ENCODE results near the gene C12orf57. TPM values are rescaled to one million over a fixed set of nuclear protein-coding genes. Genes with fewer than 3 reads are reported as not detected.

C12orf57 gene
- total and polyA plus RNA-seq, 2 donors (not counting 1 experiment from before 2014, with no cell fraction given), result 107 to 220 TPM

- H3K27me3 ChIP-seq (ENCODE audit: control insufficient read depth, insufficient read depth, low read length), result no peaks in the 10 kb centered on the region
- TF ChIP-seq EZH2 (IDR thresholded peaks at IDR 0.05; ENCODE audit: low read length, missing control alignments) (no peak), CTCF (conservative IDR thresholded peaks at IDR 0.05 in 1 of 2, IDR thresholded peaks at IDR 0.05 in 1 of 2; ENCODE audit: low read depth in 1 of 2, low read length in 2 of 2) (no peak)
- no peak overlapping the region for H3K27ac ChIP-seq (ENCODE audit: insufficient read depth, low read length)
- no peak overlapping the region for H3K4me2 ChIP-seq (ENCODE audit: extremely low read depth, insufficient read depth, low read length)
- no peaks in the 10 kb centered on the region for H3K9me3 ChIP-seq (ENCODE audit: control insufficient read depth, insufficient read depth, low read depth, low read length)
- peaks cover 4% of the 10 kb centered on the region for H3K4me1 ChIP-seq (ENCODE audit: control insufficient read depth, extremely low read depth, insufficient read depth, low read length)
- H3K4me3 ChIP-seq (replicated peaks in 1 of 4; ENCODE audit: control extremely low read depth in 1 of 4, insufficient read depth in 1 of 4, low read depth in 3 of 4, low read length in 4 of 4), result no peak overlapping the region
- no peak overlapping the region for H3K9ac ChIP-seq (ENCODE audit: insufficient read depth, low read length)
- no peaks in the 10 kb centered on the region for H3K79me2 ChIP-seq (ENCODE audit: control insufficient read depth, insufficient read depth, low read length)
- DNase-seq (ENCODE audit: low read depth in 2 of 2), result no peak
- H3K36me3 ChIP-seq (ENCODE audit: control insufficient read depth, insufficient read depth, low read length), result no peaks in the 10 kb centered on the region
- no peak overlapping the region for H2AFZ ChIP-seq (ENCODE audit: low read length)
- no peaks in the 10 kb centered on the region for H4K20me1 ChIP-seq (ENCODE audit: control insufficient read depth, extremely low read depth, insufficient read depth, low read length)
Observed at GRCh38 chr12:6909421-6910145, 34.2 kb upstream of the C12orf57 start.

- Histone ChIP-seq H3K4me3 (replicated peaks in 1 of 4; ENCODE audit: control extremely low read depth in 1 of 4, insufficient read depth in 1 of 4, low read depth in 3 of 4, low read length in 4 of 4) (no peak overlapping the region), H3K9ac (ENCODE audit: insufficient read depth, low read length) (no peak overlapping the region), H3K9me3 (ENCODE audit: control insufficient read depth, insufficient read depth, low read depth, low read length) (no peaks in the 10 kb centered on the region), H3K36me3 (ENCODE audit: control insufficient read depth, insufficient read depth, low read length) (peaks cover 5% of the 10 kb centered on the region), H3K27ac (ENCODE audit: insufficient read depth, low read length) (no peak overlapping the region), H2AFZ (ENCODE audit: low read length) (no peak overlapping the region), H3K4me1 (ENCODE audit: control insufficient read depth, extremely low read depth, insufficient read depth, low read length) (peaks cover 2% of the 10 kb centered on the region), H3K79me2 (ENCODE audit: control insufficient read depth, insufficient read depth, low read length) (peaks cover 3% of the 10 kb centered on the region), H4K20me1 (ENCODE audit: control insufficient read depth, extremely low read depth, insufficient read depth, low read length) (no peaks in the 10 kb centered on the region), H3K27me3 (ENCODE audit: control insufficient read depth, insufficient read depth, low read length) (no peaks in the 10 kb centered on the region), H3K4me2 (ENCODE audit: extremely low read depth, insufficient read depth, low read length) (no peak overlapping the region)
- DNase-seq (ENCODE audit: low read depth in 2 of 2), result no peak
- TF ChIP-seq CTCF (conservative IDR thresholded peaks at IDR 0.05 in 1 of 2, IDR thresholded peaks at IDR 0.05 in 1 of 2; ENCODE audit: low read depth in 1 of 2, low read length in 2 of 2) (no peak), EZH2 (IDR thresholded peaks at IDR 0.05; ENCODE audit: low read length, missing control alignments) (no peak)
Observed at GRCh38 chr12:6912164-6912935, 31.5 kb upstream of the C12orf57 start.

- no peak within 1 kb of the TSS for H3K27ac ChIP-seq (ENCODE audit: insufficient read depth, low read length)
- peak within 1 kb of the TSS; percentile 30 for H2AFZ ChIP-seq (ENCODE audit: low read length)
- H4K20me1 ChIP-seq (ENCODE audit: control insufficient read depth, extremely low read depth, insufficient read depth, low read length), result no peaks in the 10 kb centered on the region
- peaks cover 2% of the 10 kb centered on the region for H3K4me1 ChIP-seq (ENCODE audit: control insufficient read depth, extremely low read depth, insufficient read depth, low read length)
- no peak for TF ChIP-seq EZH2 (IDR thresholded peaks at IDR 0.05; ENCODE audit: low read length, missing control alignments)
- no peak for TF ChIP-seq CTCF (conservative IDR thresholded peaks at IDR 0.05 in 1 of 2, IDR thresholded peaks at IDR 0.05 in 1 of 2; ENCODE audit: low read depth in 1 of 2, low read length in 2 of 2)
- H3K4me3 ChIP-seq (replicated peaks in 1 of 4; ENCODE audit: control extremely low read depth in 1 of 4, insufficient read depth in 1 of 4, low read depth in 3 of 4, low read length in 4 of 4), result peak within 1 kb of the TSS; percentile 63 to 75 (median 70)
- peaks cover 3% of the 10 kb centered on the region for H3K79me2 ChIP-seq (ENCODE audit: control insufficient read depth, insufficient read depth, low read length)
- H3K9me3 ChIP-seq (ENCODE audit: control insufficient read depth, insufficient read depth, low read depth, low read length), result no peaks in the 10 kb centered on the region
- peak within 1 kb of the TSS; percentile 56 for H3K9ac ChIP-seq (ENCODE audit: insufficient read depth, low read length)
- H3K36me3 ChIP-seq (ENCODE audit: control insufficient read depth, insufficient read depth, low read length), result peaks cover 9% of the 10 kb centered on the region
- H3K27me3 ChIP-seq (ENCODE audit: control insufficient read depth, insufficient read depth, low read length), result no peaks in the 10 kb centered on the region
- peak; percentile 58 to 65 for DNase-seq (ENCODE audit: low read depth in 2 of 2)
- peak within 1 kb of the TSS; percentile 84 for H3K4me2 ChIP-seq (ENCODE audit: extremely low read depth, insufficient read depth, low read length)
Observed at GRCh38 chr12:6914246-6914946, 29.4 kb upstream of the C12orf57 start, which contains the start of gene ENO2. ENO2 (plus strand) TSS chr12:6914580; CDS start chr12:6915833, 1,253 bp downstream.
